Activated CD4-positive, CD25-positive, alpha-beta regulatory T cell treated with anti-CD3 and anti-CD28 coated beads, Interleukin-2, amount 50 U/mL, for 72 hours (primary cell): Measurements from ENCODE around the gene CDH23.

Experiments used
- DNase-seq: peaks from one replicate; pipeline ENCODE4 v3.0.0; 2021

CDH23 gene

DNA sequence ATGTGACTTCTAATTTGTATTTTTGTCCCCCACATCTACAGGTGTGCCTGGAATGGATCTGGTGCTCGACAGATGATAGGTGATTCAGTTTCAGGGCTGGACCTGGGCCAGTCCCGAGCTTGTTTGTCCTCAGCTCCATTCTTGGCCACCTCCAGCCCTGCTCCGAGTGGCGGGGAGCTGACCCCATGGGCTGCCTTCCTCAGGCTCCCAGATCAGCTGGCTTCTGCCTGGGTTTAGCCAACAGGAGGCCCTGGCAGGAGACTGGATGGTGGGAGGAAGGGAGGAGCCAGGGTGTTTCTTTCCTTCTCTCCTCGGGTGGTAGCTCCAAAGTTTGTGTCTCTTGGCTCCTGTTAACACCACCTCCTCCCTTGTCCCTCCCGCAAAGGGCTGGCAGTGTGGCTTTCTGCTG lies 75.2 kb downstream of the CDH23 start:
- no peak for DNase-seq

DNA sequence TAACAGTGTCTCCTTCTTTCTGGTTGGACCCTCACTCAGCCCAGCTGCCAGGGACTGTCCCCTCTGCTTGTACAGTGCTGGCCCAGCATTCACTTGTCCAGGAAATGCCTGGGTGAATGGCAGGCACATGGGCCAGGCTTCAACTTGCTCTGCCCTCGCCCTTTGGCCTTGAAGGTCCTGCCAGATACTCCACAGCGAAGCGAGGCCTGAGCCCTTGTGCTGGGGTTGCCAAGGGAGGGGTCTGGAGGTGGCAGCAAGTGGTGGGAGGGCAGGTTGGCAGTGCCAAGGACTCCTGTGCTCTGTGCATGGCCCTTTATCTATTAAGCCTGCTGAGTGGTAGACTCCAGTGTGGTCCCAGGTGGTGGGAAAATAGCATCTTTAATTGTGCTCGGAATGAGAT lies 75.7 kb downstream of the CDH23 start:
- no peak for DNase-seq

DNA sequence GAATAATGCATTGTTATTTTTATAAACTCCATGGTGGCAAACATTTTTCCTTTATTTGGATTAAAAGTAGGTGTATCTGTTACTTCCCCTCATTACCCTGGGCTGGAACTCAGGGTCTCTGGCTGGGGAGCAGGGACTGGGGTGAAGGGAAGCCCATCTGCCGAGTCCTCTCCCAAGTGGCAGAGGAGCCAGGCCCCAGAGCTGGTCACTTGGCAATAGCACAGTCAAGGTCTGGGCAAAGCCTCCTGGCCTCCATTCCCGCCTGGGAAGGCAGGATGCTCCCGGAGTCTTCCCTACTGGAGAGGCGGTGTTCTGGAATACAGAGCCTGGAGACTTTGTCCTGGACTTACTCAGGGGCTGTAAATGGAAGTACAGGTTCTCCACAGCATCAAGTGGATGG lies 76.2 kb downstream of the CDH23 start:
- no peak for DNase-seq

DNA sequence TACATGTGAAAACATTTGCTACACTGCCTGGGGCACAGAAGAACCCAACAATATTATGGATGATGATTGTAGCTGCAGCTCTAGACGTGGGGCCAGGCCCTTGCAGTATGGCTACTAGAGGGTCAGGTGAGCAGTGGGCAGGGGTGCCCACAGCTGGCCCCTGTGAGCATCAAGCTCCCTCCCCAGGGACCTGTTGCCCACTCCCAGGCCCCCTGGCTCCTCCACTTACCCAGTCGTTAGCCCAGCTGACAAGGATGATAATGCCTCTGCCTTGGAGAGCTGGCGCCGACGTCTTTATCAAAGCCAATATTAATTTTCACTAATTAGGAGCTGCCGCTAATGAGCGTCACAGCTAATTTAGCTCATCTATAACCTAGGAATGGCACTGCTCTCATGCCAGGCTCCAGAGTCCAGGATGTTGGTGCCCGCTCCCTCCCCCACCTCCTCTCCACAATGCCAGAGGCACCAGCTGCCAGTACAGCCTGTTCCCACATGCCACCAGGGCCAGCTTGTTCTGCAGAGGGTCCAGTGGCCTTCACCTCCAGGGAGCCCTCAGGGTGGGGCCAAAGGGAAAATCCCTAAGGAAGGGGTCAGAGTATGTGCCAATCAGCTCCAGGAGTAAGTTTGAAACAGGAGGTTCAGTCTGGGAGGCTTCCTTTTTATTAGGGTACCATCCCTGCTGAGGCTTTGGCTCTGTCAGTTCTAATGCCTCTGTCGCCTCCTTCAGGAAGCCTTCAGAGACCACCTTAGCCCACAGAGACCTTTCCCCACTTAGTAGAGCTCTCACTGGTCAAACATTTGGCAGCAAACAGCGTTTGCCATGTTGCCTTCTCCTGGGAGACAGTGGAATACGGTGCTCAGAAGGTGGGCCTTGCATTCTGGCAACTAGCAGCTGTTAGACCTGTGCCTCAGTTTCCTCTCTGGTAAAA lies 77.2 kb downstream of the CDH23 start:
- no peak for DNase-seq

DNA sequence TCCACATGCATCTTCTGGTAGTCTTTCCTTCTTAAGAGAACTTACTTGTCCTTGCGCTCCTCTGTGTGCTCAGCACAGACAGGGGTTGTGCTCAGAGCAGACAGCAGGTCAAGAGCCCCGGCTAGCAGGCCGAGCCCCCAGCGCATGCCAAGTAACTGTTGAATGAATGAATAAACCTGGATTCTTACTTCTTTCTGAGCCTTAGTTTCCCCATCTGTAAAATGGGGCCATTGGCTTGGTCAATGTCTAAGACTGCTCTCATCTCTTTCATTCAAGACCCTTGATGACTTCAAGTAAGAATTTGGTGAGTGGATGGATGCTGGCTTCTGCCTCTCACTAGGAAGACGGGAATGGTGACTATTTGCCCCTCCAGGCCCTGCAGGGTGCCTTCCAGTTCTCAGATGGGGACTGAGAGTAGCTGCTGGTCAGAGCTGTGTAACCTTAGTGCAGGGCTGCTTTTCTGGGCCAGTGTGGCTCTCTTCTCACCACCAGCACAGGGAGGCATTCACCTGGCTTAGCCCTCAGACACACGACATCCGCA lies 78.1 kb downstream of the CDH23 start:
- DNase-seq = no peak

GRCh38 chr10:71475243-71475871 lies 78.6 kb downstream of the CDH23 start:
- DNase-seq = no peak

DNA sequence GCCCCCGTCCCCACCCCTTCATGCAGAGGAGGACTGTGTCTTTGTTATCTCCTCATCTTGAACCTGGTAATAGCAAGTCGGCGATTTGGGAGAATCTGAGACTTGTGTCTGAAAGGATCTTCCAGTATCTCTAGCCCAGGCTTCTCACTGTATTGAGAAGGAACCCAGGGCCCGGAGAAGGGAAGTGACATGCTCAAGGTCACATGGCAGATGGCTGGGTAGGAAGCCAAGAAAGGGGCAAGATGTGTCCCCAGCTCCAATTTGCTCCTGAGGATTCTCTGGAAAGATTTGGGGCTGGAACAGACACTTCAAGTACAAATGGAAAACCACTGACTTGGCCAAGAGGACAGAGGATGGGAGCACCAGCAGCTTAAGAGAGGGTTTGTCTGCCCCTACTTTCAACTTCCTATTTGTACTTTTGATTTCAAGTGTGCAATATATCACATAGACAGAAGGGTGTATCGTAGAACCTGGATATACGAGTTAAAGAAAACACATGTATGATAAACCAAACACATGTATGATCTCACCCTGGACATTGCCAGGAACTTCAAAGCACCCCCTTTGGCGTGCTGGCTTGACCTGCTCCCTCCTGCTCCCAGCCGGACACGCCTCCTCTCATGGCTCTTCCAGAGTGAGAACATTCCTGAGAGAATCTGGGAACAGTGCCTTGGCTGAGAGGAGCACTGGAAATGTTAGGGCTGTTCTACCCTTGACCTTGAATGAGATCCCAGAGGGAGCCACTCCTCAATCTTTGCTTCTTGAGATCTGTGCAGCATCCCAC lies 79.7 kb downstream of the CDH23 start:
- DNase-seq = no peak

DNA sequence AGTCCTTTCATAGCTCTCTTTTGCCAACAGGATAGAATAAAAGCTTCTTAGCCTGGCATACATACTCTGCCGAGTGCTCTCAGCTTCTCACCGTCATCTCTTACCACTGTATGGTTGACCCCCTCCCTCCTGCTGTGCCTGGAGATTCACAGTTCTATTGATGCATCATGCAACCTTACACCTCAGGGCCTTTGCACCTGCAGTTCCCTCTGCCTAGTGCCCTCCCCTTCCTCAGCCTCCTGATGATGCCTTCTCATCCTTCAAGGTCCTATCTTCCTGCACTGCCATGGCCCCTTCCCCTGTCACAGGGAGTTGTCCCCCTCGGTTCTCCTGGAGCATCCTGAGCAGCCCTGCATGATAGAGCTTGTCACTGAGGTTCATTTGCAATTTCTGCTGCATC lies 81.5 kb downstream of the CDH23 start:
- DNase-seq = no peak

- DNase-seq = no peak
Measured at GRCh38 chr10:71478813-71479365, 82.2 kb downstream of the CDH23 start.

DNA sequence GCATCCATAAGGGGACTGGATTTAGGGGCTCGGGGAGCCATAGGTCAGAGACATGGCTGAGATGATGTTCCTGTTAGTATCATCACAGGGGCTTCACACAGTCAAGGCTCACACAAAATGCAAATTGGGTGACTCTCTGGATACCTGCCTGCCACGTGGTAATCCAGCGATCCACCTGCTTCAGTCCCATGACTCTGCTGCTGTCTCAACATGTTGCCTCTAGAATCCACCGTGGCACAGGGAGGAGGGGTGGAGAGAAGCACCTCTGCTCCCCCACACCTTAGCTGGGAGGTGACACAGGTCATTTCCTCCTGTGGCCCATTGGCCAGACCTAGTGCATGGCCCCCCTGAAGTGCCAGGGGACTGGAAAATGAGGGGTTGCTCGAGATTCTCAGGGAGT lies 83.1 kb downstream of the CDH23 start:
- no peak for DNase-seq

DNA sequence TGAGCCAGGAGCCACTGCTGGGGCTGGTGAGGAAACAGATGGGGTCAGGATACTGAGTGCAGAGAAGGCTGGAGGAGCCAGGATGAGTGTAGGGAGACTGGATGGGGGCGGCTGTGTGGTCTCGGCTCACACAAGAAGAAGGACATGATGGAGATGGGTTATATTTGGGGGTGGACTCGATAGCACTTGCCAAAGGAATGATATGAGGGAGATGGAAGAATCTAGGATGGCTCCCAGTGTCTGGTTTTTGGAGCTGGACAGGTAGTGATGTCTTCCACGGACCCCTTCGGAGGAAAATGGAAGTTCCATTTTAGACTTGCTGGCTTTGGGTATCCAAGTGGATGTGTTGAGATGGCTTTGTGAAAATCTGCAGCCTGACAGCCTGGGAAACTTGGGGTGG lies 83.9 kb downstream of the CDH23 start:
- DNase-seq = no peak

DNA sequence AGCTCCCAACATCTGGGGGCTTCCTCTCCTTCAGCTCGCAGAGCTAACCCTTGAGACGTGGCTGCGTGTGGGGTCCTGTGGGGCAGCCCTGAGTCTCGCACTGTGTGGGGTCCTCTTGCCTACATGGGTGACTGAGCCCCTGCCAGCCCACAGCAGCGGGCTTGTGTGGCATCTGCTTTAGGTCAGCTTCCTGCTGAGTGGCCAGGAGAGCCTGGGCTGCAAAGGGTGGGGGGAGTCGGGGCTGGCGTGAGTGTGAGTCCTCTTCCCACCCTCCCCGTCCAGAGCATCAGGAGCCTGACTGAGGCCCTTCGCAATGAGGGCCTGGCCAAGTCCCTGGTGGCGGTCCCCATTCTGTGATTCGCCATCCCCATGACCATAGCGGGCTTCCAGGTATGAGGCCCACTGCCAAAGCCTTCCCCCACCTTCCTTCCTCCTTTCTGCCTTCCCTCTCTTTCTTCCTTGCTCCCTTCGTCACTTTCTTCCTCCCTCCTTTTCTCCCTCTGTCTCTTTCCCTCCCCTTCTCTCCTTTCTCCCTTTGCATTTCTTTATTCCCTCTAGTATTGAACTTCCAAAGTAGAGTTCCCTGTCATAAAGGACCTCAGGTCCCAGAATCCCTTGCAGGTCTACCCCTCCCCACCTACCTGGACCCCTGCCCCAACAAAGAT lies 85.2 kb downstream of the CDH23 start:
- no peak for DNase-seq

- no peak for DNase-seq
Measured at GRCh38 chr10:71482620-71483019, 85.9 kb downstream of the CDH23 start.

DNA sequence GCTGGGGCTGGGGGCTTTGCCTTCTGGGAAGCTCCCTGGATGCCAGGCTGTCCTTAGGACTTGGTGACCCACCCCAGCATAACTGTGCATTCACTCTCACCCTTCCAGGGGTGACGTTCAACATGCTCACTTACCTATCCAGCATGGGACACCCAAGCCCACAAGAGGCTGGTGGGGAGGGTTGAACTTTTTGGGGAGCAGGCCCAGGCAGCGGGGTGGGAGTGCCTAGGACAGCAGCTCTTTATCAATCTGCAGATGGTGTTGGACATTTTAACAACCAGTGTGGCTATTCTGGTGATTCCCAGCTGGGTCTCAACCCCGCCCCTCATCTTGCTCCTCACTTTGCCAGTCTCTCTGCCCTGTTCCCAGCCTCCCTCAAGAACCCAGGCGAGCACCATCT lies 86.4 kb downstream of the CDH23 start:
- DNase-seq = no peak

DNA sequence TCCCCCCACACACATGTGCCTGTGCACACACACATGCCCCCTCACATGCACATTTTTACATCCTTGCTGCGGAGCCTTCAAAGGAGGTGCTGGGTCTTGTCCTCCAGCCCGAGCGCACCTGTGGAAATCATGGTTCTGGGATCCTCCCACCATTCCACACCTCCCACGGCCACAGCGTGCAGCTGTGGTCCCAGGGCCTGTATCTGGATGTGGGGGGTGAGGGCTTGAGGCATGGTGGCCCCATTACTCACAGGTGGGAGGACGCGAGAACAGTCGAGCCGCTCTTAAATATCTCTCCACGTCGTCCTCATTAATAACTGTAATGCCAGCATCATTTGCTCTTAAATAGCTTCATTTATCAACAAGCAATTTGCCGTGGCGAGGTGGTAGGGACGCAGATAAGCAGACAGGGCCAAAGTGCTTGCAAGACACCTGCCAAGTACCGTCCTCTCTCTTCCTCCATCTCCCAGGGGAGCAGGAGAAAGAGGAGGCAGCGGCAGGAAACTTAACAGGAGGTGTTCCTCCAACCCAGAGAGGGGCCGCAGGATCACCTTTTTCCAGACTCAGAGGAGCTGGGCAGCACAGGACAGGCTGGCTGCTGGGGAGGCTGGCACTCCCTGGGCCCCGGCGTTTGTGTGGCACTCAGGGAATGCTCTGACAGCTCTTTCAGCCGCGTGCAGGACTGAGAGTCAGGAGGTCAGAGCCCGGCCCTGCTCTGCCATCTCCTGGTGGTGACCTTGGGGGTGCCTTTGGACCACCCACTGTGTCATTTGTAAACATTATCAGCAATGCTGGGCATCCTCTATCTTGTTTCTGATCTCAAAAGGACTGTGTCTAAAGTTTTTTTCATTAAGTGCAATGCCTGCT lies 87.4 kb downstream of the CDH23 start:
- DNase-seq = no peak

DNA sequence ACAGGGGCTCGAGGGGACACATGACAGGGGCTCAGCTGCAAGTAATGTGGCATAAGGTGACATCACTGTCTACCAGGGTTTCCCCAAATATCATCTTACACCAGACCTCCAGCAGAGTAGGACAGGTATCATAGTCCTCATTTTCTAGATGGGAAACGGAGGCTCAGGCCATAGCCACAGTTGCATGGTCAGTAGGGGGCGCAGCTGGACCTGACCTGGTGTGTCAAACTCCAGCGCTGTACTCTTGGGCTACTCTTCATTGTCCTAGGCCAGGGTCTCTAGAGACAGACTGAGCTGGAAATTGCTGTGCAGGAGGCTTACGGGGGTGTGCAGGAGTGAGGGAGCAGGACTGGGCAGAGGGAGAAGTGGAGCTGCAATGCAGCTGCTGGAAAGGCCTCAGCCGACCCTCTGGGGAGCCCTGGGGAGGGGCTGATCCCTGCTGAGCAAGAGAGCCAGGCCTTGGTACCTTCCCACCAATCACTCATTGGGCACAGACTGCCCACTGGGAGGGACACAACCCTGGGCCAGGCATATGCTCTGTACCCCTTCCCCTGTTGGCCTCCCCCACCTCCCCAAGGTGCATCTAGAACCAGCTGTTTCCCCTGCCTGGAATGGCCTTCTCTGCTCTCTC lies 89.9 kb downstream of the CDH23 start:
- peak; percentile 53 for DNase-seq

DNA sequence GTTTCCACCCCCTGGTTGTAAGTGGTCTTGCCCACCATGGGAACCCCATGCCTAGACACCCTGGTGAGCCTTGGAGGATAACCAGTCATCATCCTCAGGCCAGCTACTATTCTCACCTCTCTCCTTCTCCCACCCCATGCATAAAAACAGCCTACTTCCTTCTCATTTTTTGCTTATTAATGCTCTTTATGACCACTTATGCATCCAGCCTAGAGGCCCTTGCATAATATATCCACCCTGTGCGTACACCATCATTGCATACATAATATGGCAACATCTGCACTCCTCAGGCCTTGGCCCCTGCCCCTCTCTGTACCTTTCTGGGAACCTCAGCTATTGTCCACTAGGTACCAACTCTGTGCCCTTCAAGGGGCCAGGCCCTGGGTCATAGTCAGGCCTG lies 91.0 kb downstream of the CDH23 start:
- no peak for DNase-seq

DNA sequence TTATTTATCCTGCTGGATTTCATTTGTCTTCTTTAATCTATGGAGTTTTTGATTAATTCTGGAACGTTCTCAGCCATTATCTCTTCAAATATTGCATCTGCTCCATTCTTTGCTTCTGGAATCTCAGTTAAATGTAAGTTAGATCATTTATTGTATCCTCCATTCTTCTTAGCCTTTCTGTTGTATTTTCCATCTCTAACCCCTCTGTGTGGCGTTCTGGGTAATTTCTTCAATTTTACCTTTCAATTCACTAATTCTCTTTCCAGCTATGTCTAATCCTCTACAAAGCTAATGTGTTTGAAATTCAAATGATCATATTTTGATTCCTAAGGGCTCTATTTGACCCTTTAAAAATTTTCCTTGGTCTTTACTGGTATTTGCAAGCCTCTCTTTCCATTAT lies 92.4 kb downstream of the CDH23 start:
- DNase-seq = no peak

- DNase-seq = no peak
Measured at GRCh38 chr10:71492872-71493271, 96.2 kb downstream of the CDH23 start.

- no peak for DNase-seq
Measured at GRCh38 chr10:71493741-71494140, 97.0 kb downstream of the CDH23 start.

- DNase-seq = no peak
Measured at GRCh38 chr10:71494476-71494875, 97.8 kb downstream of the CDH23 start.
